AG09309 (cell line): ENCODE results near the gene TRAPPC2L.

Experiments
- DNase-seq: peaks from one replicate; pipeline ENCODE4 v3.0.0-alpha.2; 2010; ENCODE audit warnings: low read depth
- H3K4me3 ChIP-seq: 2 replicates; pipeline ENCODE4 v1.5.1; 2011; ENCODE audit warnings: mild to moderate bottlenecking, low read depth, low read length, moderate library complexity; ENCODE audit not compliant: control insufficient read depth
- CTCF ChIP-seq: IDR thresholded peaks from 2 replicates; pipeline ENCODE4 v1.5.1; 2011; ENCODE audit warnings: mild to moderate bottlenecking, low read depth, low read length, inconsistent platforms; ENCODE audit not compliant: insufficient read depth, control insufficient read depth; ENCODE audit errors: missing control alignments

TRAPPC2L gene

GRCh38 chr16:88874938-88875599 lies 18.1 kb downstream of the TRAPPC2L start:
- TF ChIP-seq CTCF: no peak

GRCh38 chr16:88875703-88876234 lies 18.8 kb downstream of the TRAPPC2L start:
- TF ChIP-seq CTCF: no peak
- no peak overlapping the region for H3K4me3 ChIP-seq
- no peak for DNase-seq

More at GRCh38 chr16:88874938-88875599, 18.1 kb downstream of the TRAPPC2L start:
- no peak overlapping the region for H3K4me3 ChIP-seq
- DNase-seq: no peak

GRCh38 chr16:88876942-88877526 lies 20.1 kb downstream of the TRAPPC2L start:
- TF ChIP-seq CTCF: no peak
- DNase-seq: no peak
- no peak overlapping the region for H3K4me3 ChIP-seq

GRCh38 chr16:88877564-88878289 lies 20.8 kb downstream of the TRAPPC2L start:
- H3K4me3 ChIP-seq: no peak overlapping the region
- DNase-seq: no peak
- no peak for TF ChIP-seq CTCF

GRCh38 chr16:88878356-88878755 lies 21.4 kb downstream of the TRAPPC2L start:
- no peak overlapping the region for H3K4me3 ChIP-seq
- no peak for TF ChIP-seq CTCF
- no peak for DNase-seq

GRCh38 chr16:88878967-88879787 lies 22.2 kb downstream of the TRAPPC2L start:
- DNase-seq: no peak
- H3K4me3 ChIP-seq: no peak overlapping the region
- no peak for TF ChIP-seq CTCF
